Lower lobe of right lung (tissue), 2 donors: Measurements from ENCODE around the gene CCDC142. TPM values are rescaled to one million over a fixed set of nuclear protein-coding genes. Genes with fewer than 3 reads are reported as not detected.
A peak's percentile ranks its signal among the peaks of the same experiment; 100 is the strongest.

Experiments used
- ATAC-seq, 2 donors: fragments of 200-7000 bp; cut with Tn5 transposase; one replicate each; pipeline ENCODE4 v1.9.1; 2020 to 2022; ENCODE audit warnings: mild to moderate bottlenecking in 2 of 2, moderate library complexity in 2 of 2
- DNase-seq: peaks from one replicate; pipeline ENCODE4 v3.0.0-alpha.2; 2020
- H3K27ac ChIP-seq: fragments of 200-600 bp; one replicate; pipeline ENCODE4 v1.8.0; 2022
- H3K27me3 ChIP-seq: fragments of 200-600 bp; one replicate; pipeline ENCODE4 v1.8.0; 2022; ENCODE audit warnings: low read depth
- H3K36me3 ChIP-seq: fragments of 200-600 bp; one replicate; pipeline ENCODE4 v1.8.0; 2022; ENCODE audit warnings: mild to moderate bottlenecking
- H3K4me1 ChIP-seq: fragments of 200-600 bp; one replicate; pipeline ENCODE4 v1.8.0; 2022
- H3K4me3 ChIP-seq: fragments of 200-600 bp; one replicate; pipeline ENCODE4 v1.8.0; 2022; ENCODE audit warnings: mild to moderate bottlenecking
- H3K9me3 ChIP-seq: fragments of 200-600 bp; one replicate; pipeline ENCODE4 v1.8.0; 2022
- intact Hi-C: fragments of 100-400 bp; cut with DNase I; formaldehyde crosslinking; loops from one replicate; pipeline ENCODE4 v1.11.0; 2022
- long read RNA-seq: library from polyadenylated mRNA; unstranded; transcript quantifications from one replicate; pipeline ENCODE4 v2.0.0, GENCODE V29; 2021
- total RNA-seq: library from RNA; stranded (reverse); fragmentation: NEBNext Ultra II Directional; extraction: Animal tissue kit (Norgen Biotek cat#: 25700); gene quantifications from one replicate; pipeline ENCODE4 v1.2.1, GENCODE V29; 2021
- TF ChIP-seq, protein P1 (sequence below): fragments of 200-600 bp; IDR thresholded peaks from one replicate; pipeline ENCODE4 v1.8.0; 2022; ENCODE audit warnings: antibody characterized with exemption, mild to moderate bottlenecking
- donor health status: DM: no; HTN: yes; CAD: no; lungs with severe emphysema.

CCDC142 gene, protein sequence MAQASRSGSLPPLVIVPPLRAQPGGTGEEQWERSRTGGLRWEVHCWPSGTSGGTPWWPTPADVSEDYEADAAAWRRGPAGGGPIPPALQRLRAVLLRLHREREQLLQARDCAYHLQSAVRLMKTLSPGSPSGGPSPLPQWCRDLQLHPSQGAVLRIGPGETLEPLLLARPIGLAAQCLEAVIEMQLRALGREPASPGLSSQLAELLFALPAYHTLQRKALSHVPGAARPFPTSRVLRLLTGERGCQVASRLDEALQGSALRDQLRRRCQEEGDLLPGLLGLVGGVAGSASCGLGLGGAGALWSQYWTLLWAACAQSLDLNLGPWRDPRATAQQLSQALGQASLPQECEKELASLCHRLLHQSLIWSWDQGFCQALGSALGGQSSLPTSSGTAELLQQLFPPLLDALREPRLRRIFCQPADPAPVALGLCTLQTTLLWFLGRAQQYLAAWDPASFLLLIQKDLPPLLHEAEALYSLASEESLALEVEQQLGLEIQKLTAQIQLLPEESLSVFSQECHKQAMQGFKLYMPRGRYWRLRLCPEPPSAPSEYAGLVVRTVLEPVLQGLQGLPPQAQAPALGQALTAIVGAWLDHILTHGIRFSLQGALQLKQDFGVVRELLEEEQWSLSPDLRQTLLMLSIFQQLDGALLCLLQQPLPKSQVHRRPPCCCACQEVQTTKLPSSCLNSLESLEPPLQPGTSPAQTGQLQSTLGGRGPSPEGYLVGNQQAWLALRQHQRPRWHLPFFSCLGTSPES
- 20.2 TPM for total RNA-seq
- long read RNA-seq, transcript CCDC142-202 (9 exons, 3,406 nt) = major isoform, 5 of 25 reads
- long read RNA-seq, partial matches to known transcripts = 5 of 25 reads
- long read RNA-seq, other reads (novel, unspliced or antisense) = 12 of 25 reads

DNA sequence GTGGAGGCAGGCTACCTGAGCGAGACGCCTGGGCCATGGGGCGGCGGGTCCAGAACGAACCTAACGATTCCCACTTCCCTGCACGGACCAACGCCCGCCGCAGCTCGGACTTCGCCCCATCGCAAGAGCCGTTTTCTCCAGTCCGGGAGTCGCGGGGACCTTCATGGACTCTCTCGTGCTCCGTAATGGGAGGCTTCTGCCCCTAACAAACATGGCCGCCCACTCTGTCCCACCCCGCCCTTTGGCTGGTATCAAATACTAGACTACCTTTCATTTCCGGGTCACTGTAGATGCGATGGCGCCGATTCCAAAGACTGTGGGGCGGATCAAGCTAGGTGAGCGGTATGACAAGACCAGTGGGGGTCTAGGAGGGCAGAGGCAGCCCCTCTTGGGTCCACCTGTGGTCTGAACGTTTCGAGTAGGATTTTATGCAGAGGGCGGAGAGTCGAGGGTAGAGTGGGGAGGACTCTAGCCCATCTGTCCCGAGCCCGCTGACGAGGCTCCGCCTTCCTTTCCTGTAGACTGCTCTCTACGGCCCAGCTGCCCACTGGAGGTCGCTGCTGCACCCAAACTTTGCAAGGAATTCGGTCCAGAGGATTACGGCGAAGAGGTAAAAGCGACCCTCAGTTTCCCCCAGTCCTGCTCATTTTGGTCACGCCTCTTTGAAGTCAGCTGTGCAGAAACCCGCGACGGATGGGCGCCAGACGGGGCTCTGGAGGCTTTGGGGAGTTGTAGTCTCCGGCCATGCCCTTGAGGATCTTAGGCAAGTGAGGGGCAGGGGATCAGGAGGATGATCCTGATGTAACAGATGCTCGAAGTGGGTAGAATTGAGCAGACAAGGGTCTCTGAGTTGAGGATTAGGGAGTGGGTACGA is at the start of gene CCDC142, which contains the start of gene TTC31:
Gene CCDC142, minus strand, starts transcription at position 198 of the 874 bp plus-strand sequence. Its CDS starts 161 bp downstream, at position 37.
Gene TTC31, plus strand, starts transcription at position 281 of the 874 bp plus-strand sequence. Its CDS starts 15 bp downstream, at position 296.
- no peaks in the 10 kb centered on the region for H3K27me3 ChIP-seq
- H3K9me3 ChIP-seq = no peaks in the 10 kb centered on the region

DNA sequence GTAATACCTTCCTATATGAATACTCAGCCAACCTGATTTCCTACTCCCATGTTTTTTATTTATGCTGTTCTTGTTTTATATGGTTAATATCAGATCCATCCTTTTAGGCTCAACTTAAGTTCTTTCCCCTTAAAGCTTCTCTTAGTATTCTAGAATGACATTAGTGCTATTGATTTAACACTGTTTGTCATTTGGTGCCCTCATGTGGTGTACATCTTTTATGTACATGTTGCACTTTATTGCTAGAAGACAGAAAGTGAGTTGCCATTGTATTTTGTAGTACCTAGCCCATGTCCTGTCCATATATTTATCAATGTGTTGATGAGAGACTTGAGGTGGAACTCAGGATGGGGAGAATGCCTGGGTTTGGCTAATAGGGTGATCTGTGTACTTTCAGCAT is 49.4 kb upstream of the CCDC142 start:
- TF ChIP-seq, protein P1, sequence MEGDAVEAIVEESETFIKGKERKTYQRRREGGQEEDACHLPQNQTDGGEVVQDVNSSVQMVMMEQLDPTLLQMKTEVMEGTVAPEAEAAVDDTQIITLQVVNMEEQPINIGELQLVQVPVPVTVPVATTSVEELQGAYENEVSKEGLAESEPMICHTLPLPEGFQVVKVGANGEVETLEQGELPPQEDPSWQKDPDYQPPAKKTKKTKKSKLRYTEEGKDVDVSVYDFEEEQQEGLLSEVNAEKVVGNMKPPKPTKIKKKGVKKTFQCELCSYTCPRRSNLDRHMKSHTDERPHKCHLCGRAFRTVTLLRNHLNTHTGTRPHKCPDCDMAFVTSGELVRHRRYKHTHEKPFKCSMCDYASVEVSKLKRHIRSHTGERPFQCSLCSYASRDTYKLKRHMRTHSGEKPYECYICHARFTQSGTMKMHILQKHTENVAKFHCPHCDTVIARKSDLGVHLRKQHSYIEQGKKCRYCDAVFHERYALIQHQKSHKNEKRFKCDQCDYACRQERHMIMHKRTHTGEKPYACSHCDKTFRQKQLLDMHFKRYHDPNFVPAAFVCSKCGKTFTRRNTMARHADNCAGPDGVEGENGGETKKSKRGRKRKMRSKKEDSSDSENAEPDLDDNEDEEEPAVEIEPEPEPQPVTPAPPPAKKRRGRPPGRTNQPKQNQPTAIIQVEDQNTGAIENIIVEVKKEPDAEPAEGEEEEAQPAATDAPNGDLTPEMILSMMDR = no peak
- intact Hi-C loops = no loop called here
- DNase-seq = no peak

More for the DNA sequence above, at the start of gene CCDC142, which contains the start of gene TTC31:
- H3K4me3 ChIP-seq = peak within 1 kb of the TSS; percentile 98
- H3K4me1 ChIP-seq = peaks cover 32% of the 10 kb centered on the region
- TF ChIP-seq, protein P1 = peak; percentile 88
- H3K27ac ChIP-seq = peak within 1 kb of the TSS; percentile 92
- peaks cover 49% of the 10 kb centered on the region for H3K36me3 ChIP-seq
- peak; percentile 99 for ATAC-seq
- DNase-seq = peak; percentile 97
- intact Hi-C loops = loop anchor here (2.0 kb wide), 1 partner anchor 104 kb away; no protein-coding TSS in a partner anchor

DNA sequence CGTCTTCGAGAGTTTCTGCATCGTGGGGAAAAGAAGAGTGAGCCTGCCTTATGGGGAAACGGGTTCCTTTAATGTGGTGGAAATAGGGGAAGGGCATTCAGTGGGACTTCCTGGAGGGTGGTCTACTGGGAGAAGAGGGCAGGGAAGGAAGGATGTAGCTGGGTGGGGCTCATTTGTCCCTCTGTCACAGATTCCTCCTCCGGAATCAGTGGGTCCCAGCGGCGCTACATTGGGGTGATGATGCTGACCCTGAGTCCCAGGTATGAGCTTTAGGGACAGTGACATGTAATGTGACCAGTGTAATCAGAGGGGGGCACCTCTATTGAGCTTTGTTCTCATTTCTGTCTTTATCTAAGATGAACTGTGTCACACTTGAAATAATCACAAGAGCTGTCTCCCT is 48.9 kb upstream of the CCDC142 start:
- intact Hi-C loops = no loop called here
- no peak overlapping the region for H3K4me3 ChIP-seq

More for the DNA sequence above, 49.4 kb upstream of the CCDC142 start:
- Histone ChIP-seq H3K36me3 (peaks cover 36% of the 10 kb centered on the region), H3K4me1 (peaks cover 28% of the 10 kb centered on the region), H3K27ac (no peak overlapping the region), H3K27me3 (no peaks in the 10 kb centered on the region), H3K9me3 (no peaks in the 10 kb centered on the region), H3K4me3 (no peak overlapping the region)
- ATAC-seq = no peak

DNA sequence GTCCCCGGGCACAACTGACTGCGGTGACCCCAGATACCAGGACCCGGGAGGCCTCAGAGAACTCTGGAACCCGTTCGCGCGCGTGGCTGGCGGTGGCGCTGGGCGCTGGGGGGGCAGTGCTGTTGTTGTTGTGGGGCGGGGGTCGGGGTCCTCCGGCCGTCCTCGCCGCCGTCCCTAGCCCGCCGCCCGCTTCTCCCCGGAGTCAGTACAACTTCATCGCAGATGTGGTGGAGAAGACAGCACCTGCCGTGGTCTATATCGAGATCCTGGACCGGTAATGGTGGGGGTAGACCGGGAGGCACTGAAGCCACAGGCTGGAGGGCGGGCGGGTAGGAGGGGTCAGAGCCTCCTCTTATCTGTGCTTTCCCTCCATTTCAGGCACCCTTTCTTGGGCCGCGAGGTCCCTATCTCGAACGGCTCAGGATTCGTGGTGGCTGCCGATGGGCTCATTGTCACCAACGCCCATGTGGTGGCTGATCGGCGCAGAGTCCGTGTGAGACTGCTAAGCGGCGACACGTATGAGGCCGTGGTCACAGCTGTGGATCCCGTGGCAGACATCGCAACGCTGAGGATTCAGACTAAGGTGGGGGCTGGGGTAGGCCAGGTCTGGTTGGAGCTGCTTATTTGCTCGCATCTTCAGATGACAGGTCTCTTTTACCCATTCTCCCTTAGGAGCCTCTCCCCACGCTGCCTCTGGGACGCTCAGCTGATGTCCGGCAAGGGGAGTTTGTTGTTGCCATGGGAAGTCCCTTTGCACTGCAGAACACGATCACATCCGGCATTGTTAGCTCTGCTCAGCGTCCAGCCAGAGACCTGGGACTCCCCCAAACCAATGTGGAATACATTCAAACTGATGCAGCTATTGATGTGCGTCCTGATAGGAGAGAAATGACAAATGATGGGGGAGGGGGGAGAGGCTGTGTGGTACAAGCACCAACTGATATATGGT is 47.7 kb upstream of the CCDC142 start:
- peak; percentile 68 for DNase-seq
- H3K36me3 ChIP-seq = peaks cover 53% of the 10 kb centered on the region
- TF ChIP-seq, protein P1 = no peak
- intact Hi-C loops = no loop called here
- H3K27me3 ChIP-seq = no peaks in the 10 kb centered on the region
- peak overlapping the region; percentile 94 for H3K27ac ChIP-seq
- H3K9me3 ChIP-seq = no peaks in the 10 kb centered on the region
- peak overlapping the region; percentile 98 for H3K4me3 ChIP-seq
- ATAC-seq = peak; percentile 37 to 58
- peaks cover 28% of the 10 kb centered on the region for H3K4me1 ChIP-seq

More for the DNA sequence above, 48.9 kb upstream of the CCDC142 start:
- DNase-seq = no peak
- peaks cover 41% of the 10 kb centered on the region for H3K36me3 ChIP-seq
- no peaks in the 10 kb centered on the region for H3K9me3 ChIP-seq
- H3K27me3 ChIP-seq = no peaks in the 10 kb centered on the region
- ATAC-seq = no peak
- no peak overlapping the region for H3K27ac ChIP-seq
- peaks cover 28% of the 10 kb centered on the region for H3K4me1 ChIP-seq
- TF ChIP-seq, protein P1 = no peak
